NB4 (cell line): ENCODE measurements around the gene NIPAL4.

Experiments
- POLR2A ChIP-seq: IDR thresholded peaks from 2 replicates; pipeline ENCODE4 v1.6.1; 2011; ENCODE audit warnings: mild to moderate bottlenecking; ENCODE audit not compliant: insufficient read length; ENCODE audit errors: extremely low read depth
- TF ChIP-seq, protein P1 (sequence below): IDR thresholded peaks from one replicate; pipeline ENCODE4 v1.5.1; 2012; ENCODE audit warnings: low read depth, low read length

DNA sequence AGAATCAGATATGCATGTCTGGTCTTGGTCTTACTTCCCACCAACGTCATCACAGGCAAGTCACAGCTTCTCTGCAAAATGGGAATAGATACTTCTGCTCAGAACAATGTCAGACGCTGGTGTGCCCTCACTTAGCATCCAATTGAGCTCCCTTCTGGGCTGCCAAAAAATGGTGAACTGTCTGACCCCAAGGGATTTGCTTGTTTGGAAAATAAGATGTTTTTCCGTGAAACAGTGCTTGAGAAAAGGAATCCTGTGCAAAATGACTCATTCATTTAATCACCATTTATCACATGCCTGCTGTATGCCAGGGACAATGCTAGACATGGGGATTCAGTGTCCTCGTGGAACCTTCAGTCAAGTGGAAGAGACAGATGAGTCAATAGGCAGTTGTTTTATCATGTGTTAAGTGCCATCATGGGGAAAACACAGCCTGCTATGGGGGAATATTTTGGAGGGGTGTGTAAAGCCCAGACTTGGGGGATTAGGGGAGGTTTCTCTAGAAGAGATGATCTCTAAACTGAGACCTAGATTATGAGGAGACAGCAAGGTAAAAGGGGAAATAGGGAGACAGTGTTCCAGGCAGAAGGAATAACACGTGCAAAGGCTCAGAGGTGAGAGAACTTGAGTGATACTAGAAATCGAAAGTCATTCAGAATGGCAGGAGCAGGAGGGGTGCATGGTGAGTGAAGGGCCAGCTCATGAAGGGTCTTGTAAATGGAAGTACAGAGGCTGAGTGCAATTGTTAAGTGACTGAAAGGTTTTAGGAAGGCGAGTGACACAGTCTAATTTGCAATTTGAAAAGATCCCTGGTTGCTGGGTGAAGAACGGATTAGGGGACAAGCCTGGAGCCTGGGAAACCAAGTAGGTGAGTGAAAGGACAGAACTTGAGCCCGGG lies 3.9 kb downstream of the NIPAL4 start:
- TF ChIP-seq POLR2A, result no peak
- TF ChIP-seq, protein P1, sequence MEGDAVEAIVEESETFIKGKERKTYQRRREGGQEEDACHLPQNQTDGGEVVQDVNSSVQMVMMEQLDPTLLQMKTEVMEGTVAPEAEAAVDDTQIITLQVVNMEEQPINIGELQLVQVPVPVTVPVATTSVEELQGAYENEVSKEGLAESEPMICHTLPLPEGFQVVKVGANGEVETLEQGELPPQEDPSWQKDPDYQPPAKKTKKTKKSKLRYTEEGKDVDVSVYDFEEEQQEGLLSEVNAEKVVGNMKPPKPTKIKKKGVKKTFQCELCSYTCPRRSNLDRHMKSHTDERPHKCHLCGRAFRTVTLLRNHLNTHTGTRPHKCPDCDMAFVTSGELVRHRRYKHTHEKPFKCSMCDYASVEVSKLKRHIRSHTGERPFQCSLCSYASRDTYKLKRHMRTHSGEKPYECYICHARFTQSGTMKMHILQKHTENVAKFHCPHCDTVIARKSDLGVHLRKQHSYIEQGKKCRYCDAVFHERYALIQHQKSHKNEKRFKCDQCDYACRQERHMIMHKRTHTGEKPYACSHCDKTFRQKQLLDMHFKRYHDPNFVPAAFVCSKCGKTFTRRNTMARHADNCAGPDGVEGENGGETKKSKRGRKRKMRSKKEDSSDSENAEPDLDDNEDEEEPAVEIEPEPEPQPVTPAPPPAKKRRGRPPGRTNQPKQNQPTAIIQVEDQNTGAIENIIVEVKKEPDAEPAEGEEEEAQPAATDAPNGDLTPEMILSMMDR, result no peak
